SK-N-SH (cell line): ENCODE data around the gene PAEP. TPM values are rescaled to one million over a fixed set of nuclear protein-coding genes. Genes with fewer than 3 reads are reported as not detected.

ENCODE experiments used
- CTCF ChIA-PET: fragments of 300-600, 350-600 bp; formaldehyde crosslinking; extraction: SDS; loops from one replicate; lab custom pipeline; 2021; lab: Yijun Ruan, JAX
- POLR2A ChIA-PET: fragments of 350-600 bp; sonication (Branson Sonifier 250); formaldehyde crosslinking; extraction: SDS; loops from one replicate; lab custom pipeline; 2020; ENCODE audit warnings: antibody characterized with exemption, inconsistent platforms; lab: Yijun Ruan, JAX
- DNase-seq: peaks from one replicate; pipeline ENCODE4 v3.0.0; 2012
- H2AFZ ChIP-seq: fragments of 200-600 bp; sonication (generic); 2 replicates; pipeline ENCODE4 v1.8.1; 2016; ENCODE audit warnings: antibody characterized with exemption, mild to moderate bottlenecking, low read depth
- H3F3A ChIP-seq: fragments of 200-600 bp; sonication (generic); replicated peaks from 2 replicates; pipeline ENCODE3; 2016; ENCODE audit warnings: antibody characterized with exemption, mild to moderate bottlenecking; ENCODE audit not compliant: insufficient read depth
- H3K27ac ChIP-seq, 2 experiments: fragments of 200-500 bp in 1 of 2; fragments of 200-600 bp in 1 of 2; sonication (Bioruptor generic) in 1 of 2; sonication (generic), shearing (Covaris generic) in 1 of 2; 2 replicates each; pipeline versions ENCODE4 v1.5.1 to v1.6.1; 2014 to 2016; ENCODE audit warnings: low read depth in 2 of 2, inconsistent platforms in 1 of 2, low read length in 1 of 2, mild to moderate bottlenecking in 1 of 2, mixed read lengths in 1 of 2
- H3K27me3 ChIP-seq: fragments of 200-600 bp; sonication (generic), shearing (Covaris generic); 2 replicates; pipeline ENCODE4 v1.6.1; 2016; ENCODE audit warnings: mixed run types; ENCODE audit not compliant: insufficient read depth
- H3K36me3 ChIP-seq, 2 experiments: fragments of 200-500 bp in 1 of 2; fragments of 200-600 bp in 1 of 2; sonication (Bioruptor generic) in 1 of 2; sonication (generic) in 1 of 2; replicated peaks in 1 of 2; 2 replicates each; pipeline versions ENCODE3 to v1.5.1; 2014 to 2016; ENCODE audit warnings: low read length in 1 of 2, mild to moderate bottlenecking in 1 of 2; ENCODE audit not compliant: insufficient read depth in 2 of 2, control insufficient read depth in 1 of 2
- H3K4me1 ChIP-seq, 2 experiments: fragments of 200-500 bp in 1 of 2; fragments of 200-600 bp in 1 of 2; sonication (Bioruptor generic) in 1 of 2; sonication (generic), shearing (Covaris generic) in 1 of 2; 2 replicates each; pipeline versions ENCODE4 v1.5.1 to v1.6.1; 2014 to 2016; ENCODE audit warnings: low read depth in 1 of 2, low read length in 1 of 2, mixed run types in 1 of 2; ENCODE audit not compliant: insufficient read depth in 2 of 2, control insufficient read depth in 1 of 2
- H3K4me2 ChIP-seq: fragments of 200-600 bp; sonication (generic), shearing (Covaris generic); 2 replicates; pipeline ENCODE4 v1.6.1; 2017; ENCODE audit warnings: mixed run types
- H3K4me3 ChIP-seq, 2 experiments: fragments of 200-500 bp in 1 of 2; fragments of 200-600 bp in 1 of 2; sonication (Bioruptor generic) in 1 of 2; sonication (generic), shearing (Covaris generic) in 1 of 2; 2 replicates each; pipeline versions ENCODE4 v1.5.1 to v1.8.1; 2014 to 2016; ENCODE audit warnings: low read depth in 2 of 2, inconsistent platforms in 1 of 2, low read length in 1 of 2, mild to moderate bottlenecking in 1 of 2, mixed read lengths in 1 of 2, moderate library complexity in 1 of 2
- H3K79me2 ChIP-seq: fragments of 200-600 bp; sonication (generic); 2 replicates; pipeline ENCODE4 v1.8.1; 2017; ENCODE audit warnings: mild to moderate bottlenecking; ENCODE audit not compliant: insufficient read depth
- H3K9ac ChIP-seq: fragments of 200-600 bp; sonication (generic); 2 replicates; pipeline ENCODE4 v1.6.1; 2017; ENCODE audit warnings: mixed run types
- H3K9me2 ChIP-seq: fragments of 200-600 bp; sonication (generic); 2 replicates; pipeline ENCODE4 v1.6.1; 2017; ENCODE audit warnings: mixed run types
- H3K9me3 ChIP-seq: fragments of 200-600 bp; sonication (generic); 2 replicates; pipeline ENCODE4 v1.6.1; 2017; ENCODE audit warnings: mixed run types, mild to moderate bottlenecking, moderate library complexity
- H4K20me1 ChIP-seq: fragments of 200-600 bp; sonication (generic); 2 replicates; pipeline ENCODE4 v1.6.1; 2017; ENCODE audit warnings: mild to moderate bottlenecking, mixed run types; ENCODE audit not compliant: insufficient read depth
- CHD2 ChIP-seq: fragments of 150-350 bp; IDR thresholded peaks from 2 replicates; pipeline ENCODE4 v1.6.1; 2018; ENCODE audit warnings: low read length; ENCODE audit not compliant: partially characterized antibody
- EZH2phosphoT487 ChIP-seq: fragments of 200-600 bp; sonication (generic); IDR thresholded peaks from 2 replicates; pipeline ENCODE4 v1.6.1; 2017; ENCODE audit warnings: low read depth, mixed run types, mild to moderate bottlenecking, antibody characterized with exemption, moderate library complexity, borderline replicate concordance
- FOSL2 ChIP-seq: IDR thresholded peaks from 2 replicates; pipeline ENCODE4 v1.4.0; 2012; ENCODE audit warnings: low read depth, mild to moderate bottlenecking, moderate library complexity, borderline replicate concordance
- FOXJ3 ChIP-seq: sonication (generic); formaldehyde crosslinking; IDR thresholded peaks from 2 replicates; pipeline ENCODE4 v1.5.1; 2020; ENCODE audit warnings: mild to moderate bottlenecking, missing genetic modification reagents
- NFIC ChIP-seq: IDR thresholded peaks from 2 replicates; pipeline ENCODE4 v1.4.0; 2012; ENCODE audit warnings: borderline replicate concordance
- NRF1 ChIP-seq: IDR thresholded peaks from 2 replicates; pipeline ENCODE4 v1.6.1; 2012; ENCODE audit warnings: low read depth, mild to moderate bottlenecking, low read length
- RAD21 ChIP-seq: IDR thresholded peaks from 2 replicates; pipeline ENCODE4 v1.6.1; 2012; ENCODE audit warnings: mild to moderate bottlenecking, low read length
- RCOR1 ChIP-seq: fragments of 150-350 bp; IDR thresholded peaks from 2 replicates; pipeline ENCODE4 v1.6.1; 2017; ENCODE audit warnings: antibody characterized with exemption, low read length
- TEAD4 ChIP-seq: IDR thresholded peaks from 2 replicates; pipeline ENCODE4 v1.4.0; 2012; ENCODE audit warnings: mild to moderate bottlenecking, borderline replicate concordance; ENCODE audit not compliant: insufficient read depth
- WGBS: methylation state at CpG from one replicate; pipeline ENCODE4 v1.1.6; 2017; ENCODE audit warnings: low lambda C conversion rate; 5-methylcytosine and 5-hydroxymethylcytosine counted together
- polyA plus RNA-seq, 3 experiments: library from polyadenylated mRNA; depleted of rRNA; stranded (reverse); fragments of >200 nt; gene quantifications; 2 replicates each; pipeline ENCODE4 v1.2.3, GENCODE V29; 2012
- TF ChIP-seq, protein P1 (sequence below): IDR thresholded peaks from 2 replicates; pipeline ENCODE4 v1.4.0; 2012; ENCODE audit warnings: low read depth
- TF ChIP-seq, protein P2 (sequence below): IDR thresholded peaks from 2 replicates; pipeline ENCODE4 v1.4.0; 2012; ENCODE audit warnings: low read depth, borderline replicate concordance

The PAEP gene
- polyA plus RNA-seq, 1 of the 3 experiments (the other 2 are of a cell fraction): 0.08 TPM

GRCh38 chr9:135615666-135616618, 54.4 kb downstream of the PAEP start:
- no peaks in the 10 kb centered on the region for H3K79me2 ChIP-seq
- CTCF ChIA-PET: interaction anchor here (0.9 to 4.6 kb wide), 7 partner anchors 9 to 108 kb away, joined by 3 to 44 read pairs (median 3); partner anchors contain the start of gene KCNT1
- no peak for TF ChIP-seq EZH2phosphoT487
- no peak for TF ChIP-seq NFIC
- no peak for TF ChIP-seq FOXJ3 (CRISPR knock-in tag)
- no peak for TF ChIP-seq FOSL2
- TF ChIP-seq, protein P1, sequence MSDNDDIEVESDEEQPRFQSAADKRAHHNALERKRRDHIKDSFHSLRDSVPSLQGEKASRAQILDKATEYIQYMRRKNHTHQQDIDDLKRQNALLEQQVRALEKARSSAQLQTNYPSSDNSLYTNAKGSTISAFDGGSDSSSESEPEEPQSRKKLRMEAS: no peak
- TF ChIP-seq RCOR1: no peak
- TF ChIP-seq, protein P2, sequence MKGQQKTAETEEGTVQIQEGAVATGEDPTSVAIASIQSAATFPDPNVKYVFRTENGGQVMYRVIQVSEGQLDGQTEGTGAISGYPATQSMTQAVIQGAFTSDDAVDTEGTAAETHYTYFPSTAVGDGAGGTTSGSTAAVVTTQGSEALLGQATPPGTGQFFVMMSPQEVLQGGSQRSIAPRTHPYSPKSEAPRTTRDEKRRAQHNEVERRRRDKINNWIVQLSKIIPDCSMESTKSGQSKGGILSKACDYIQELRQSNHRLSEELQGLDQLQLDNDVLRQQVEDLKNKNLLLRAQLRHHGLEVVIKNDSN: no peak
- TF ChIP-seq RAD21: no peak
- no peak for TF ChIP-seq CHD2
- no peak for TF ChIP-seq TEAD4
- no peak for TF ChIP-seq NRF1
- TF ChIP-seq, all 33 proteins: peak for 0
- Histone ChIP-seq H4K20me1 (no peaks in the 10 kb centered on the region), H3K9me2 (no peaks in the 10 kb centered on the region), H2AFZ (no peak overlapping the region), H3K4me1 (peaks cover 0 to 9% of the 10 kb centered on the region in 2 experiments; a peak in 1 of 4 replicates), H3K36me3 (no peaks in the 10 kb centered on the region), H3K4me2 (no peak overlapping the region), H3K27me3 (no peaks in the 10 kb centered on the region), H3K9me3 (no peaks in the 10 kb centered on the region), H3K4me3 (no peak overlapping the region), H3K27ac (no peak overlapping the region), H3F3A (no peaks in the 10 kb centered on the region), H3K9ac (no peak overlapping the region)
- peak; percentile 57 for DNase-seq
- WGBS: 57% methylated on average over 13 of the region's 31 CpGs
- POLR2A ChIA-PET: no interaction called here

Other genes with a start within 250 kb of the PAEP start
- gene PPP1R26, start 82.0 kb upstream of the PAEP start, polyA plus RNA-seq (2012; rRNA removed): 18.6 and 20.1 TPM in 2 replicates
- gene MRPS2, start 61.1 kb upstream of the PAEP start, polyA plus RNA-seq (2012; rRNA removed): 113 and 116 TPM in 2 replicates
- gene LCN1, start 40.3 kb upstream of the PAEP start, polyA plus RNA-seq (2012; rRNA removed): not detected in 2 replicates
- not detected in 2 replicates for gene OBP2A, start 15.6 kb upstream of the PAEP start, polyA plus RNA-seq (2012; rRNA removed)
- gene GLT6D1, start 77.8 kb downstream of the PAEP start, polyA plus RNA-seq (2012; rRNA removed): not detected in 2 replicates
- gene LCN9, start 101.6 kb downstream of the PAEP start, polyA plus RNA-seq (2012; rRNA removed): not detected in 2 replicates
- gene SOHLH1, start 137.7 kb downstream of the PAEP start, polyA plus RNA-seq (2012; rRNA removed): not detected in 2 replicates
- gene KCNT1, start 140.4 kb downstream of the PAEP start, polyA plus RNA-seq (2012; rRNA removed): 0.08 and 0.26 TPM in 2 replicates